ENCODE results near the gene PUS1. TPM values are rescaled to one million over a fixed set of nuclear protein-coding genes. Genes with fewer than 3 reads are reported as not detected.
A peak's percentile ranks its signal among the peaks of the same experiment; 100 is the strongest.

The PUS1 gene
- total RNA-seq, 1 donor from 2014 or later: 22.9 TPM

DNA sequence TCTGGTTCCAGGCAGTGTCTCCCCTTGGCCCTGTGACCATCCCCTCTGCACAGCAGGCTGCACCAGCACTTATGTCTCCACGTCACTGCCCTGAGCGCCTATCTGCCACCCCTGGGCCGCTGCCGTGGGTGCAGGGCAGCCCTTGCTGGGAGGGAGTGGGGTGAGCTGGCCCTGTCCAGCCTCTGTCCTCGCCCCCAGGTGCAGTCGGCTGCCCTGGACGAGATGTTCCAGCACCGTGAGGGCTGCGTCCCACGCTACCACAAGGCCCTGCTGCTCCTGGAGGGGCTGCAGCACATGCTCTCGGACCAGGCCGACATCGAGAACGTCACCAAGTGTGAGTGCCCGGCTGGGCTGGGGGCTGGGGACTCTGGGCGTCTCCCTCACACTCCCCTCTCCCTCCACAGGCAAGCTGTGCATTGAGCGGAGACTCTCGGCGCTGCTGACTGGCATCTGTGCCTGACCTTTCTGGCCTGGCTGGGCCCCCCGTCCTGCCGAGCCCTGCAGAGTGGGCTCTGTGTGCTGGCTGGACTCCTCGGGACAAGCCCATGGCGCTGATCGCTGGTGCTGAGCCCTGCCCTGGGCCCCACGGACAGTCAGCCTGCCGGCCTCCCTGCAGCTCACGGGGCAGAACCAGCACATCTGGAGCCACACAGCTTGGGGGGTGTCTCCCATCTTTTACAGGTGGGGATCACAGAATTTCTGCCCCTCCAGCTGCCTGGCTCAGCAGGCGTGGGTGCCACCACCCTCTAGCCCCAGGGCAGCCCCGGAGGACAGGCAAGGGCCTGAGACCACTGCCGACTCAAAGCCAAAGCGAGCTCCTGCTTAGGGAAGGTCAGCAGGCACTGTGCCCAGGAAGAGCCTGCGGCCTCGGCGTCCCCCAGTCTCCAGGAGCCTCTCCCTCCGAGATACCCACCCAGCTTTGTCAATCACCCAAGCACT is 7.9 kb upstream of the PUS1 start:
- TF ChIP-seq, protein P1, sequence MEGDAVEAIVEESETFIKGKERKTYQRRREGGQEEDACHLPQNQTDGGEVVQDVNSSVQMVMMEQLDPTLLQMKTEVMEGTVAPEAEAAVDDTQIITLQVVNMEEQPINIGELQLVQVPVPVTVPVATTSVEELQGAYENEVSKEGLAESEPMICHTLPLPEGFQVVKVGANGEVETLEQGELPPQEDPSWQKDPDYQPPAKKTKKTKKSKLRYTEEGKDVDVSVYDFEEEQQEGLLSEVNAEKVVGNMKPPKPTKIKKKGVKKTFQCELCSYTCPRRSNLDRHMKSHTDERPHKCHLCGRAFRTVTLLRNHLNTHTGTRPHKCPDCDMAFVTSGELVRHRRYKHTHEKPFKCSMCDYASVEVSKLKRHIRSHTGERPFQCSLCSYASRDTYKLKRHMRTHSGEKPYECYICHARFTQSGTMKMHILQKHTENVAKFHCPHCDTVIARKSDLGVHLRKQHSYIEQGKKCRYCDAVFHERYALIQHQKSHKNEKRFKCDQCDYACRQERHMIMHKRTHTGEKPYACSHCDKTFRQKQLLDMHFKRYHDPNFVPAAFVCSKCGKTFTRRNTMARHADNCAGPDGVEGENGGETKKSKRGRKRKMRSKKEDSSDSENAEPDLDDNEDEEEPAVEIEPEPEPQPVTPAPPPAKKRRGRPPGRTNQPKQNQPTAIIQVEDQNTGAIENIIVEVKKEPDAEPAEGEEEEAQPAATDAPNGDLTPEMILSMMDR (IDR thresholded peaks at IDR 0.05; ENCODE audit: insufficient read depth, low read length, severe bottlenecking): no peak
- Histone ChIP-seq H3K27me3 (ENCODE audit: control insufficient read depth, insufficient read depth, low read length) (no peaks in the 10 kb centered on the region), H3K4me3 (ENCODE audit: low read depth, low read length) (no peak overlapping the region), H3K36me3 (ENCODE audit: control insufficient read depth, insufficient read depth, low read length) (peaks cover 23% of the 10 kb centered on the region)
- FAIRE-seq (no peak), DNase-seq (ENCODE audit: low read depth) (no peak)

DNA sequence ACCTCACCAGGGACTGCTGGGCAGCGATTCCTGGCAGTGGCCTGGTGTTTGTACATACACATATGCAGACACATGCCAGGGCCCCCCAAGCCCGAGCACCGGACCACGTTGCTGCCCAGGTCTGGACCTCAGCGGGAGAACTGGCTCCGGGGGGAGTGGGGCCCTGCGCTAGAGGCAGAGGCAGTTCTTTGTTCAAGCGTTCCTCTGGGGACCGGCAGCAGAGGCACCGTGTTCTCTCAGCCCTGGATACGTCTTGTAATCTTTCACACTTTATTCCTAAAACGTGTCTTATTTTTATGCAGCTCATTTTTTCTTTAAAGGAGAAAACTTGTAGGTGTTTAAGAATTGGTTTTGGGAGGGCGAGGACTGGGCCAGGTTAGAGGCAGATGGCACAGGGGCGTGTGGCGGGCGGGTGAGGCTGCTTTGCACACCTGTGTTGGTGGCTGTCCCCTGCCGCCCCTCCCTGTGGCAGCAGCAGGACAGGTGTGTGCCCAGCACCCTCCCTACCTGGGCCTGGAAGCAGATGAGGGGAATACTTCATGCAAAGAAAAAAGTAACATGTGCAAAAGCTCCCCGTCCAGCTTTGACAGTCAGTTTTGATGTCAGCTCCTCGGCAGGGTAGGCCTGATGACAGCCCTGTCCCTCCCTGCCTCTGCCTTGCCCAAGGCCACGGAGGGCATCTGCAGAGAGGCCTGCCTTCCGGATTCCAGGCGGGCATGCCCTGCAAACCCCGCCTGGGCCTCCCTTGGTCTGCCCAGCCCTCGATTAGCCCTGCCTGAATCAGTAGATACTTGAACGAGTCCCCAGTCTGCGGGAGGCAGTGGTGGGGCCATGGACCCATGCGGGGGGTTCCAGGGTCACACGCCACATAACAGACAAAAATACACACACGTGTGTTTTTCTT is 7.0 kb upstream of the PUS1 start:
- H3K4me3 ChIP-seq (ENCODE audit: low read depth, low read length): no peak overlapping the region
- H3K36me3 ChIP-seq (ENCODE audit: control insufficient read depth, insufficient read depth, low read length): peaks cover 19% of the 10 kb centered on the region
- no peak for FAIRE-seq
- peak; percentile 4 for DNase-seq (ENCODE audit: low read depth)
- TF ChIP-seq, protein P1 (IDR thresholded peaks at IDR 0.05; ENCODE audit: insufficient read depth, low read length, severe bottlenecking): no peak
- H3K27me3 ChIP-seq (ENCODE audit: control insufficient read depth, insufficient read depth, low read length): no peaks in the 10 kb centered on the region

DNA sequence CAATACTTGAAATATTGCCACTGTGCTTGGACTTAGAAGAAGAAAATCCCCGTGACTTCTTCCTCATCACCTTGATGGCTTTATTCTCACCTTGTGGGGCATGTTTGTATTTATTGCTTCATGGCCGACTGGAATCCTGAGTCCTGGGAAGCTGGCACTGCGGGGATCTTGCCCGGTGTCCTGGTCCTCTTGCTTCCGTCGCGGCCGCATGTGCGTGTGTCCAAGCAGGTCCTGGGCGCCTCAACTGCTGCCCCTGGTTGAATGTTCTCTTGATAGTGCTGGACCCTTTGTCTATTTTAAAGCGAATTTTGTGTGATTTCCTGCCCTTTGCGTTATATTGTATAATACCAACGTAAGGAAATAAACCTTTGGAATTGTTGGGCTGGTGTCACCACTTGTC is 6.3 kb upstream of the PUS1 start:
- FAIRE-seq: no peak

DNA sequence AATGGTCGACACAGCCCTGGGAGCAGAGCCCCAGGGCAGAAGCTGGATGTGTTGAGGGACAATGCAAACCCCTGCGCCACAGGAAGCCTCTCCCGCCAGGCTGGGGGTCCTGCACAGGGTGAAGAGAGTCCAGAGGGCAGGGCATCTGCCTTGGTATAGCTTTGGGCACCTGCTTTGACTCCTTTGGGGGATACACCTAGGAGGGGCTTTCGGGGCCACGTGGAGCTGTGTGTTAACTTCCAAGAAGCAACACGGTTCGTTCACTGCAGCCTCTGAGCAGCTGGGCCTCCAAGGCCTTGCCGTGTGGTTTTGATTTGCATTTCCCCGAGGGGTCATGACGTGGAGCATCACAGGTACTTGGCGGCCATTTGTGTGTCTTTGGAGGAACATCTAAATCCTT is 5.8 kb upstream of the PUS1 start:
- DNase-seq (ENCODE audit: low read depth) (no peak), FAIRE-seq (no peak)
- H3K4me3 ChIP-seq (ENCODE audit: low read depth, low read length): no peak overlapping the region
- no peaks in the 10 kb centered on the region for H3K27me3 ChIP-seq (ENCODE audit: control insufficient read depth, insufficient read depth, low read length)
- H3K36me3 ChIP-seq (ENCODE audit: control insufficient read depth, insufficient read depth, low read length): peaks cover 14% of the 10 kb centered on the region
- TF ChIP-seq, protein P1 (IDR thresholded peaks at IDR 0.05; ENCODE audit: insufficient read depth, low read length, severe bottlenecking): no peak

More for the DNA sequence above, 6.3 kb upstream of the PUS1 start:
- TF ChIP-seq, protein P1 (IDR thresholded peaks at IDR 0.05; ENCODE audit: insufficient read depth, low read length, severe bottlenecking): no peak
- Histone ChIP-seq H3K27me3 (ENCODE audit: control insufficient read depth, insufficient read depth, low read length) (no peaks in the 10 kb centered on the region), H3K36me3 (ENCODE audit: control insufficient read depth, insufficient read depth, low read length) (peaks cover 14% of the 10 kb centered on the region), H3K4me3 (ENCODE audit: low read depth, low read length) (no peak overlapping the region)
- DNase-seq (ENCODE audit: low read depth): no peak

DNA sequence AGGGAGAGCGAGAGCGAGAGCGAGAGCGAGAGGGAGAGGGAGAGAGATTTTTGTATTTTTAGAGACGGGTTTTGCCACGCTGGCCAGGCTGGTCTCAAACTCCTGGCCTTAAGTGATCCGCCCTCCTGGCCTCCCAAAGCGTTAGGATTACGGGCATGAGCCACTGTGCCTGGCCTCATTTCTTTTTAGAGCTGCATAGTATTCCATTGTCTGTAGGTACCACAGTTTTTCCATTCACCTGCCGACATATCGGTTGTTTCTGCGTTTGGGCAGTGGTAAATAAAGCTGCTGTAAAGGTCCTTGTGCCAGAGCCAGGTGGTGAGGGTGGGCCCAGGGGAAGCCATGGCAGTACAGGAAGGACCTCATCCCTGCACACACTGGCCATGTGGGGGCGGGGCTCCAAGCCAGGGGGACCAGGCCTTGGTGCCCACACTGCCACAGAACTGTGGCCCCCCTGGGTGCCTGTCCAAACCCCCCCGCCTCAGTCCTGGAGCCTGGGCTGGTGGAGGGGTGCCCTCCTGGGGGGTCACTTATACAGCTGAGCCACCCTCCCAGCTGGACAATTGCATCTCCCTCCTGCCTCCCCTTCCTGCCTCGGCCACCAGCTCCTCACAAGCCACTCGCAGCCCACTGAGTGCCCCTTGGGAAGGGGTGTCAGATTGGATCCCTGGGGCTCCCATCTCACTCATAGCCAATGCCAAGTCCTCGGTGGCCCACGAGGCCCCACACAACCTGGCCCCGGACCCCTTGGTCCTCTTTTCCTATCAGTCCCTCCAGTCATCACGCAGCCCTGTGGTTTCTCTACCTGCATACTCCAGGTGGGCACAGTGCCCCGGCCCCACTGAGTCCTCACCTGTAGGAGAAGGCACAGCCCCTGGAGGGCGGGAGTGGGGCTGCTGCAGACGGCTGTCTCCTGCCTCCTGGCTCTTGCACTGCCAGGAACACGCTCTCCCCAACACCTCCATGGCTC is 1.7 kb upstream of the PUS1 start:
- FAIRE-seq (no peak), DNase-seq (ENCODE audit: low read depth) (no peak)
- Histone ChIP-seq H3K27me3 (ENCODE audit: control insufficient read depth, insufficient read depth, low read length) (no peaks in the 10 kb centered on the region), H3K36me3 (ENCODE audit: control insufficient read depth, insufficient read depth, low read length) (peaks cover 6% of the 10 kb centered on the region), H3K4me3 (ENCODE audit: low read depth, low read length) (no peak overlapping the region)
- TF ChIP-seq, protein P1 (IDR thresholded peaks at IDR 0.05; ENCODE audit: insufficient read depth, low read length, severe bottlenecking): no peak
